Mammary epithelial cell (primary cell): ENCODE measurements around the gene PCDHA7.
"Not testable (repeated sequence)": the region's sequence is repeated elsewhere in the genome, so short reads cannot be mapped to it uniquely, and the experiment has no call there.

Experiments
- EZH2 ChIP-seq: IDR thresholded peaks from 2 replicates; pipeline ENCODE4 v1.6.1; 2012; ENCODE audit warnings: low read length, inconsistent platforms, borderline replicate concordance
- TF ChIP-seq, protein P1 (sequence below), 2 donors: IDR thresholded peaks in 1 of 2; conservative IDR thresholded peaks in 1 of 2; 2 replicates each; pipeline ENCODE4 v1.5.1; 2011 to 2012; ENCODE audit warnings: inconsistent platforms in 2 of 2, low read length in 2 of 2, mild to moderate bottlenecking in 2 of 2, control low read depth in 1 of 2, low read depth in 1 of 2; ENCODE audit not compliant: insufficient read depth in 1 of 2; ENCODE audit errors: extremely low read depth in 1 of 2

DNA sequence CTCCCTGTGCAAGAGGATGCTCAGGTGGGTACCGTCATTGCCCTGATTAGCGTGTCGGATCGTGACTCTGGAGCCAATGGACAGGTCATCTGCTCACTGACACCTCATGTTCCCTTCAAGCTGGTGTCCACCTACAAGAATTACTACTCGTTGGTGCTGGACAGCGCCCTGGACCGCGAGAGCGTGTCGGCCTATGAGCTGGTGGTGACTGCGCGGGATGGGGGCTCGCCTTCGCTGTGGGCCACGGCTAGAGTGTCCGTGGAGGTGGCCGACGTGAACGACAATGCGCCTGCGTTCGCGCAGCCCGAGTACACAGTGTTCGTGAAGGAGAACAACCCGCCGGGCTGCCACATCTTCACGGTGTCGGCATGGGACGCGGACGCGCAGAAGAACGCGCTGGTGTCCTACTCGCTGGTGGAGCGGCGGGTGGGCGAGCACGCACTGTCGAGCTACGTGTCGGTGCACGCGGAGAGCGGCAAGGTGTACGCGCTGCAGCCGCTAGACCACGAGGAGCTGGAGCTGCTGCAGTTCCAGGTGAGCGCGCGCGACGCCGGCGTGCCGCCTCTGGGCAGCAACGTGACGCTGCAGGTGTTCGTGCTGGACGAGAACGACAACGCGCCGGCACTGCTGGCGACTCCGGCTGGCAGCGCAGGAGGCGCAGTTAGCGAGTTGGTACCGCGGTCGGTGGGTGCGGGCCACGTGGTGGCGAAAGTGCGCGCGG lies 42.6 kb downstream of the PCDHA7 start:
- not testable (repeated sequence) for TF ChIP-seq EZH2
- TF ChIP-seq, protein P1, sequence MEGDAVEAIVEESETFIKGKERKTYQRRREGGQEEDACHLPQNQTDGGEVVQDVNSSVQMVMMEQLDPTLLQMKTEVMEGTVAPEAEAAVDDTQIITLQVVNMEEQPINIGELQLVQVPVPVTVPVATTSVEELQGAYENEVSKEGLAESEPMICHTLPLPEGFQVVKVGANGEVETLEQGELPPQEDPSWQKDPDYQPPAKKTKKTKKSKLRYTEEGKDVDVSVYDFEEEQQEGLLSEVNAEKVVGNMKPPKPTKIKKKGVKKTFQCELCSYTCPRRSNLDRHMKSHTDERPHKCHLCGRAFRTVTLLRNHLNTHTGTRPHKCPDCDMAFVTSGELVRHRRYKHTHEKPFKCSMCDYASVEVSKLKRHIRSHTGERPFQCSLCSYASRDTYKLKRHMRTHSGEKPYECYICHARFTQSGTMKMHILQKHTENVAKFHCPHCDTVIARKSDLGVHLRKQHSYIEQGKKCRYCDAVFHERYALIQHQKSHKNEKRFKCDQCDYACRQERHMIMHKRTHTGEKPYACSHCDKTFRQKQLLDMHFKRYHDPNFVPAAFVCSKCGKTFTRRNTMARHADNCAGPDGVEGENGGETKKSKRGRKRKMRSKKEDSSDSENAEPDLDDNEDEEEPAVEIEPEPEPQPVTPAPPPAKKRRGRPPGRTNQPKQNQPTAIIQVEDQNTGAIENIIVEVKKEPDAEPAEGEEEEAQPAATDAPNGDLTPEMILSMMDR (conservative IDR thresholded peaks at IDR 0.05 in 1 of 2, IDR thresholded peaks at IDR 0.05 in 1 of 2; ENCODE audit: extremely low read depth in 1 of 2, insufficient read depth in 1 of 2, low read depth in 1 of 2, low read length in 2 of 2): not testable (repeated sequence)
